Upper lobe of right lung (tissue), 1 donor: ENCODE results near the gene ENDOG. TPM values are rescaled to one million over a fixed set of nuclear protein-coding genes. Genes with fewer than 3 reads are reported as not detected.

ENCODE experiments used
- total RNA-seq: library from RNA; stranded (reverse); fragmentation: NEBNext Ultra II Directional; extraction: Animal tissue kit (Norgen Biotek cat#: 25700); gene quantifications from one replicate; pipeline ENCODE4 v1.2.1, GENCODE V29; 2021
- donor health status: DM: no; HTN: yes; CAD: no; lungs with severe emphysema.

ENDOG gene
- total RNA-seq, 1 donor from 2014 or later = 18.6 TPM

Other genes starting within 250 kb of the ENDOG start
- 37.3 TPM for gene DYNC2I2, start 161.7 kb upstream of the ENDOG start, total RNA-seq
- gene SET, start 129.3 kb upstream of the ENDOG start, total RNA-seq = 227 TPM
- gene PKN3, start 116.0 kb upstream of the ENDOG start, total RNA-seq = 13.4 TPM
- gene ZDHHC12, start 94.4 kb upstream of the ENDOG start, total RNA-seq = 28.2 TPM
- gene ZER1, start 46.6 kb upstream of the ENDOG start, total RNA-seq = 32.0 TPM
- 27.1 TPM for gene TBC1D13, start 31.2 kb upstream of the ENDOG start, total RNA-seq
- gene SPOUT1, start 11.3 kb downstream of the ENDOG start, total RNA-seq = 45.8 TPM
- gene KYAT1, start 63.5 kb downstream of the ENDOG start, total RNA-seq = 6.6 TPM
- gene LRRC8A, start 63.6 kb downstream of the ENDOG start, total RNA-seq = 68.1 TPM
- 46.5 TPM for gene PHYHD1, start 102.5 kb downstream of the ENDOG start, total RNA-seq
- gene DOLK, start 129.1 kb downstream of the ENDOG start, total RNA-seq = 15.5 TPM
- gene NUP188, start 129.2 kb downstream of the ENDOG start, total RNA-seq = 49.6 TPM
- gene SH3GLB2, start 209.8 kb downstream of the ENDOG start, total RNA-seq = 88.4 TPM
- 20.7 TPM for gene MIGA2, start 218.1 kb downstream of the ENDOG start, total RNA-seq